ENCODE data around the gene CCDC9B. TPM values are rescaled to one million over a fixed set of nuclear protein-coding genes. Genes with fewer than 3 reads are reported as not detected.

The CCDC9B gene
- total RNA-seq, 1 donor from 2014 or later = 9.8 TPM

- no peaks in the 10 kb centered on the region for H3K9me3 ChIP-seq (ENCODE audit: insufficient read depth, low read depth, low read length)
- H3K4me3 Mint-ChIP-seq (ENCODE audit: unreplicated experiment) = peak overlapping the region; percentile 91
- peaks cover 6% of the 10 kb centered on the region for H3K36me3 ChIP-seq (ENCODE audit: insufficient read depth, low read length)
- H3K79me2 ChIP-seq (ENCODE audit: insufficient read depth, low read length) = peaks cover 25% of the 10 kb centered on the region
- no peak overlapping the region for H3K4me3 ChIP-seq (ENCODE audit: insufficient read depth, low read depth, low read length)
- H3K9ac ChIP-seq (ENCODE audit: low read length) = no peak overlapping the region
- H3K27me3 Mint-ChIP-seq (ENCODE audit: low read depth, unreplicated experiment) = no peaks in the 10 kb centered on the region
- no peak for TF ChIP-seq CTCF (IDR thresholded peaks at IDR 0.05; ENCODE audit: insufficient read depth, low read depth, low read length)
- TF ChIP-seq EZH2 (IDR thresholded peaks at IDR 0.05; ENCODE audit: insufficient read depth, low read length) = no peak
- DNase-seq (ENCODE audit: low read depth) (no peak), FAIRE-seq (no peak)
- peak overlapping the region; percentile 86 for H3K4me2 ChIP-seq (ENCODE audit: low read length)
- H2AFZ ChIP-seq (ENCODE audit: low read depth, low read length) = no peak overlapping the region
- peaks cover 6% of the 10 kb centered on the region for H3K36me3 Mint-ChIP-seq (ENCODE audit: low read depth, unreplicated experiment)
- H4K20me1 ChIP-seq (ENCODE audit: insufficient read depth, low read length) = peaks cover 21% of the 10 kb centered on the region
- no peak overlapping the region for H3K27ac ChIP-seq (ENCODE audit: low read depth, low read length)
- no peak overlapping the region for H3K27ac Mint-ChIP-seq (ENCODE audit: unreplicated experiment)
- H3K27me3 ChIP-seq (ENCODE audit: insufficient read depth, low read length) = no peaks in the 10 kb centered on the region
- H3K4me1 Mint-ChIP-seq (ENCODE audit: low read depth, unreplicated experiment) = peaks cover 62% of the 10 kb centered on the region
- peaks cover 45% of the 10 kb centered on the region for H3K4me1 ChIP-seq (ENCODE audit: insufficient read depth, low read length)
- H3K9me3 Mint-ChIP-seq (ENCODE audit: unreplicated experiment) = no peaks in the 10 kb centered on the region
Observed at GRCh38 chr15:40325700-40326099, 15.0 kb downstream of the CCDC9B start.

GRCh38 chr15:40325188-40325587, 15.6 kb downstream of the CCDC9B start:
- H3K4me3 ChIP-seq (ENCODE audit: insufficient read depth, low read depth, low read length) = peak overlapping the region; percentile 59
- Mint-ChIP-seq H3K4me1 (ENCODE audit: low read depth, unreplicated experiment) (peaks cover 58% of the 10 kb centered on the region), H3K9me3 (ENCODE audit: unreplicated experiment) (peaks cover 2% of the 10 kb centered on the region), H3K36me3 (ENCODE audit: low read depth, unreplicated experiment) (peaks cover 4% of the 10 kb centered on the region), H3K4me3 (ENCODE audit: unreplicated experiment) (peak overlapping the region; percentile 91), H3K27ac (ENCODE audit: unreplicated experiment) (peak overlapping the region; percentile 35), H3K27me3 (ENCODE audit: low read depth, unreplicated experiment) (no peaks in the 10 kb centered on the region)
- peaks cover 21% of the 10 kb centered on the region for H4K20me1 ChIP-seq (ENCODE audit: insufficient read depth, low read length)
- no peak overlapping the region for H3K27ac ChIP-seq (ENCODE audit: low read depth, low read length)
- no peak overlapping the region for H2AFZ ChIP-seq (ENCODE audit: low read depth, low read length)
- no peaks in the 10 kb centered on the region for H3K9me3 ChIP-seq (ENCODE audit: insufficient read depth, low read depth, low read length)
- H3K4me2 ChIP-seq (ENCODE audit: low read length) = peak overlapping the region; percentile 86
- H3K27me3 ChIP-seq (ENCODE audit: insufficient read depth, low read length) = no peaks in the 10 kb centered on the region
- TF ChIP-seq CTCF (IDR thresholded peaks at IDR 0.05; ENCODE audit: insufficient read depth, low read depth, low read length) = no peak
- TF ChIP-seq EZH2 (IDR thresholded peaks at IDR 0.05; ENCODE audit: insufficient read depth, low read length) = no peak
- FAIRE-seq = no peak
- DNase-seq (ENCODE audit: low read depth) = no peak
- peaks cover 6% of the 10 kb centered on the region for H3K36me3 ChIP-seq (ENCODE audit: insufficient read depth, low read length)
- peaks cover 45% of the 10 kb centered on the region for H3K4me1 ChIP-seq (ENCODE audit: insufficient read depth, low read length)
- H3K79me2 ChIP-seq (ENCODE audit: insufficient read depth, low read length) = peaks cover 25% of the 10 kb centered on the region
- H3K9ac ChIP-seq (ENCODE audit: low read length) = peak overlapping the region; percentile 79

All from astrocyte (in vitro differentiated cells and primary cell).